Karpas-422 (cell line): ENCODE results near the gene RAB11FIP2. TPM values are rescaled to one million over a fixed set of nuclear protein-coding genes. Genes with fewer than 3 reads are reported as not detected.

Source experiments
- DNase-seq: peaks from one replicate; pipeline ENCODE4 v3.0.0-alpha.2; 2015
- H2AFZ ChIP-seq: fragments of 200-600 bp; sonication (generic); 2 replicates; pipeline ENCODE4 v1.6.1; 2014; ENCODE audit warnings: antibody characterized with exemption, low read length, mixed read lengths
- H3K27ac ChIP-seq: fragments of 200-600 bp; sonication (generic); 2 replicates; pipeline ENCODE4 v1.5.1; 2014; ENCODE audit warnings: mild to moderate bottlenecking, low read length, moderate library complexity
- H3K27me3 ChIP-seq: fragments of 200-600 bp; sonication (generic); 2 replicates; pipeline ENCODE4 v1.6.1; 2014; ENCODE audit warnings: low read length, mixed read lengths
- H3K36me3 ChIP-seq: fragments of 200-600 bp; sonication (generic); 2 replicates; pipeline ENCODE4 v1.6.1; 2014; ENCODE audit warnings: low read length, mixed read lengths; ENCODE audit not compliant: insufficient read depth
- H3K4me1 ChIP-seq: fragments of 200-600 bp; sonication (generic); 2 replicates; pipeline ENCODE4 v1.6.1; 2014; ENCODE audit warnings: mild to moderate bottlenecking, low read length, mixed read lengths
- H3K4me2 ChIP-seq: fragments of 200-600 bp; sonication (generic); 2 replicates; pipeline ENCODE4 v1.6.1; 2014; ENCODE audit warnings: low read length, low read depth, mild to moderate bottlenecking; ENCODE audit not compliant: poor library complexity, severe bottlenecking
- H3K4me3 ChIP-seq: fragments of 200-600 bp; sonication (generic); 2 replicates; pipeline ENCODE4 v1.5.1; 2014; ENCODE audit warnings: mild to moderate bottlenecking, antibody characterized with exemption, low read length, mixed read lengths
- H3K79me2 ChIP-seq: fragments of 200-600 bp; sonication (generic); 2 replicates; pipeline ENCODE4 v1.6.1; 2014; ENCODE audit warnings: mild to moderate bottlenecking, low read length, mixed read lengths
- H3K9ac ChIP-seq: fragments of 200-600 bp; sonication (generic); 2 replicates; pipeline ENCODE4 v1.6.0; 2014; ENCODE audit warnings: low read length
- H3K9me2 ChIP-seq: fragments of 200-600 bp; sonication (generic), shearing (Covaris generic); replicated peaks from 2 replicates; pipeline ENCODE4 v1.6.0; 2014; ENCODE audit warnings: mild to moderate bottlenecking, low read length, moderate library complexity; ENCODE audit not compliant: insufficient read depth
- H3K9me3 ChIP-seq: fragments of 300-700, 200-600 bp; sonication (generic); 2 replicates; pipeline ENCODE4 v1.6.1; 2014; ENCODE audit warnings: low read length, mixed read lengths
- H4K20me1 ChIP-seq: fragments of 200-600 bp; sonication (generic); 2 replicates; pipeline ENCODE4 v1.6.1; 2014; ENCODE audit warnings: mild to moderate bottlenecking, antibody characterized with exemption, low read length, low read depth; ENCODE audit not compliant: insufficient read depth
- total RNA-seq: library from RNA; depleted of rRNA; stranded (reverse); fragments of >200 nt; shearing (Covaris generic); gene quantifications from 2 replicates; pipeline ENCODE4 v1.2.3, GENCODE V29; 2014; ENCODE audit warnings: low replicate concordance

The RAB11FIP2 gene
- total RNA-seq, 1 experiment from 2014 or later: 33.5 TPM

DNA sequence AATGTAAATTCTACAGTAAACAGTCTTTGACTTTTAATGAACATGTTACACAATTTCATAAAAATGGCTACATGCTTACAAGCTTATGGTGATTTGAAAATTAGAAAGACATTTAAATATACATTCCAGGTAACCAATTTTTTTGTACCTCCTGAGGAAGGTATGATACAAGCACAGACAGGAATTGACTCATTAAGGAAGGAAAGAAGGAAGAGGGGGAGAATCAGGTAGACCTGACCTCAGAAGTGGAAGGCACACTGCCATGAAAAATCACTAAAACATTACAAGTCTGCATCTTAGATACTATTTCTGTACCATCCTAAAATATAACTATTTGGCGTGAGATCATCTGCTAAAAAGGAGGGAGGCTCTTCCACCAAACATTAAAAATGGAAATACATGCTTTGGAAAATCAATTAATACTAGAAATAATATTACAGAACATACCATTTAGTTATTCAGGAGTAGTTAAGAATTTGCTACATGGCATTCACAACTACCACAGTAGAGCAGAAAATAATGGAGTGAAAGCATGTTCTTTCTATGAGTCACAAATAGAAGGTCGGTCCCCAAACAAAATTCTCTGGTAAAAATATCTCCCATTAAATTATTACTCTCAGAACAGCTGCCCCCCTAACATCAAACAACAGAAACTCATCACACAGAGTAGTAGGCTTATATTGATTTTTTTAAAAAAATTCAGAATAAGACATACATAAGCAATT, 15.2 kb downstream of the RAB11FIP2 start:
- Histone ChIP-seq H3K79me2 (peaks cover 83% of the 10 kb centered on the region), H3K4me1 (peaks cover 11% of the 10 kb centered on the region), H3K27ac (no peak overlapping the region), H3K36me3 (peaks cover 9% of the 10 kb centered on the region; the same call in 1 of the 2 replicates), H4K20me1 (no peaks in the 10 kb centered on the region), H3K9ac (no peak overlapping the region), H3K27me3 (no peaks in the 10 kb centered on the region), H3K9me3 (no peaks in the 10 kb centered on the region), H3K9me2 (no peaks in the 10 kb centered on the region), H2AFZ (no peak overlapping the region), H3K4me2 (no peak overlapping the region), H3K4me3 (no peak overlapping the region)
- DNase-seq: no peak

GRCh38 chr10:118028619-118029018, 18.1 kb downstream of the RAB11FIP2 start:
- Histone ChIP-seq H3K27me3 (no peaks in the 10 kb centered on the region), H3K27ac (no peak overlapping the region), H3K4me1 (no peaks in the 10 kb centered on the region), H3K4me2 (no peak overlapping the region), H3K36me3 (peaks cover 6% of the 10 kb centered on the region; the same call in 1 of the 2 replicates), H4K20me1 (no peaks in the 10 kb centered on the region), H3K79me2 (peaks cover 80% of the 10 kb centered on the region), H3K9ac (no peak overlapping the region), H2AFZ (no peak overlapping the region), H3K4me3 (no peak overlapping the region), H3K9me2 (no peaks in the 10 kb centered on the region), H3K9me3 (no peaks in the 10 kb centered on the region)
- no peak for DNase-seq

GRCh38 chr10:118027397-118027796, 19.3 kb downstream of the RAB11FIP2 start:
- H3K9ac ChIP-seq: no peak overlapping the region
- no peaks in the 10 kb centered on the region for H3K27me3 ChIP-seq
- H2AFZ ChIP-seq: no peak overlapping the region
- no peak overlapping the region for H3K4me2 ChIP-seq
- no peaks in the 10 kb centered on the region; the same call in 1 of the 2 replicates for H3K9me2 ChIP-seq
- no peak for DNase-seq
- H3K79me2 ChIP-seq: peaks cover 85% of the 10 kb centered on the region
- H3K36me3 ChIP-seq: peaks cover 6% of the 10 kb centered on the region; the same call in 1 of the 2 replicates
- H3K4me3 ChIP-seq: no peak overlapping the region
- H3K9me3 ChIP-seq: no peaks in the 10 kb centered on the region
- H3K27ac ChIP-seq: no peak overlapping the region
- H4K20me1 ChIP-seq: no peaks in the 10 kb centered on the region
- no peaks in the 10 kb centered on the region for H3K4me1 ChIP-seq

- Histone ChIP-seq H2AFZ (no peak overlapping the region), H3K9me3 (no peaks in the 10 kb centered on the region), H3K4me2 (no peak overlapping the region), H3K4me1 (no peaks in the 10 kb centered on the region), H3K27ac (no peak overlapping the region), H3K36me3 (peaks cover 6% of the 10 kb centered on the region; the same call in 1 of the 2 replicates), H4K20me1 (no peaks in the 10 kb centered on the region), H3K27me3 (no peaks in the 10 kb centered on the region), H3K79me2 (peaks cover 85% of the 10 kb centered on the region), H3K4me3 (no peak overlapping the region), H3K9ac (no peak overlapping the region), H3K9me2 (no peaks in the 10 kb centered on the region; the same call in 1 of the 2 replicates)
- DNase-seq: no peak
These were observed 19.8 kb downstream of the RAB11FIP2 start for GRCh38 chr10:118026936-118027335.

GRCh38 chr10:118020365-118020764, 26.4 kb downstream of the RAB11FIP2 start:
- H3K9me2 ChIP-seq: no peaks in the 10 kb centered on the region; the same call in 1 of the 2 replicates
- H4K20me1 ChIP-seq: no peaks in the 10 kb centered on the region
- no peak overlapping the region for H3K4me2 ChIP-seq
- H3K79me2 ChIP-seq: peaks cover 50% of the 10 kb centered on the region
- H3K36me3 ChIP-seq: peaks cover 7% of the 10 kb centered on the region
- H3K4me1 ChIP-seq: no peaks in the 10 kb centered on the region
- no peaks in the 10 kb centered on the region for H3K9me3 ChIP-seq
- no peaks in the 10 kb centered on the region for H3K27me3 ChIP-seq
- H3K27ac ChIP-seq: no peak overlapping the region
- H3K4me3 ChIP-seq: no peak overlapping the region
- H3K9ac ChIP-seq: no peak overlapping the region
- H2AFZ ChIP-seq: no peak overlapping the region
- no peak for DNase-seq

GRCh38 chr10:118017850-118018249, 28.9 kb downstream of the RAB11FIP2 start:
- no peaks in the 10 kb centered on the region; the same call in 1 of the 2 replicates for H3K9me2 ChIP-seq
- no peak overlapping the region for H3K4me3 ChIP-seq
- H4K20me1 ChIP-seq: no peaks in the 10 kb centered on the region
- DNase-seq: no peak
- no peaks in the 10 kb centered on the region for H3K9me3 ChIP-seq
- H3K27me3 ChIP-seq: no peaks in the 10 kb centered on the region
- H3K79me2 ChIP-seq: peaks cover 42% of the 10 kb centered on the region
- H3K4me1 ChIP-seq: peaks cover 14% of the 10 kb centered on the region
- no peak overlapping the region for H3K4me2 ChIP-seq
- H2AFZ ChIP-seq: no peak overlapping the region
- H3K9ac ChIP-seq: no peak overlapping the region
- H3K36me3 ChIP-seq: peaks cover 7% of the 10 kb centered on the region
- no peak overlapping the region for H3K27ac ChIP-seq

- Histone ChIP-seq H3K9ac (no peak overlapping the region), H3K27ac (no peak overlapping the region), H3K27me3 (no peaks in the 10 kb centered on the region), H2AFZ (no peak overlapping the region), H3K4me1 (peaks cover 17% of the 10 kb centered on the region), H3K9me2 (no peaks in the 10 kb centered on the region), H3K9me3 (no peaks in the 10 kb centered on the region), H4K20me1 (no peaks in the 10 kb centered on the region), H3K79me2 (peaks cover 36% of the 10 kb centered on the region), H3K36me3 (peaks cover 7% of the 10 kb centered on the region), H3K4me3 (no peak overlapping the region), H3K4me2 (no peak overlapping the region)
- DNase-seq: no peak
These were observed 29.5 kb downstream of the RAB11FIP2 start for GRCh38 chr10:118017071-118017740.

GRCh38 chr10:118012952-118013525, 33.7 kb downstream of the RAB11FIP2 start:
- H3K4me3 ChIP-seq: no peak overlapping the region; the same call in 1 of the 2 replicates
- H4K20me1 ChIP-seq: no peaks in the 10 kb centered on the region
- DNase-seq: peak; percentile 47
- no peak overlapping the region for H3K9ac ChIP-seq
- H3K4me1 ChIP-seq: peaks cover 17% of the 10 kb centered on the region
- peak overlapping the region; percentile 38 for H3K4me2 ChIP-seq
- no peaks in the 10 kb centered on the region for H3K9me2 ChIP-seq
- H3K27me3 ChIP-seq: no peaks in the 10 kb centered on the region
- peaks cover 15% of the 10 kb centered on the region; the same call in 1 of the 2 replicates for H3K79me2 ChIP-seq
- H3K9me3 ChIP-seq: no peaks in the 10 kb centered on the region
- peak overlapping the region; percentile 42 for H3K27ac ChIP-seq
- peaks cover 16% of the 10 kb centered on the region for H3K36me3 ChIP-seq
- no peak overlapping the region for H2AFZ ChIP-seq
